H1 (cell line): ENCODE measurements around the gene TOP1. TPM values are rescaled to one million over a fixed set of nuclear protein-coding genes. Genes with fewer than 3 reads are reported as not detected.

Experiments used
- CTCF ChIA-PET: fragments of 300-600 bp; sonication (Branson Sonifier 250); formaldehyde crosslinking; loops from one replicate; lab custom pipeline; 2021; ENCODE audit not compliant: partially characterized antibody; lab: Charles Lee
- POLR2A ChIA-PET: fragments of 300-600 bp; sonication (Branson Sonifier 250); formaldehyde crosslinking; loops from one replicate; lab custom pipeline; 2021; ENCODE audit warnings: inconsistent platforms; ENCODE audit not compliant: partially characterized antibody; lab: Charles Lee
- DNase-seq, 2 experiments: peaks; one replicate each; pipeline versions ENCODE4 v3.0.0 to v3.0.0-alpha.2; 2010 to 2022; ENCODE audit warnings: low spot score in 2 of 2, low read depth in 1 of 2, mixed read lengths in 1 of 2
- FAIRE-seq: peaks from 2 replicates; lab custom pipeline; 2011; peaks lifted over from hg19 to GRCh38; lab: Jason Lieb, UNC
- H2AFZ ChIP-seq: 2 replicates; pipeline ENCODE4 v1.8.1; 2012; ENCODE audit warnings: low read length, inconsistent platforms
- H2AK5ac ChIP-seq: 2 replicates; pipeline ENCODE4 v1.6.1; 2013; ENCODE audit warnings: low read depth, low read length
- H2BK120ac ChIP-seq: replicated peaks from 2 replicates; pipeline ENCODE3; 2013; ENCODE audit warnings: low read depth, low read length, inconsistent platforms
- H2BK12ac ChIP-seq: 2 replicates; pipeline ENCODE4 v1.6.1; 2013; ENCODE audit warnings: low read depth, low read length
- H2BK15ac ChIP-seq: 2 replicates; pipeline ENCODE4 v1.6.1; 2013; ENCODE audit warnings: low read length
- H2BK20ac ChIP-seq: 2 replicates; pipeline ENCODE4 v1.6.1; 2013; ENCODE audit warnings: low read length
- H2BK5ac ChIP-seq: 2 replicates; pipeline ENCODE4 v1.6.1; 2013; ENCODE audit warnings: low read depth, low read length
- H3K14ac ChIP-seq: 2 replicates; pipeline ENCODE4 v1.6.1; 2013; ENCODE audit warnings: inconsistent platforms; ENCODE audit not compliant: insufficient read length
- H3K18ac ChIP-seq: 2 replicates; pipeline ENCODE4 v1.6.1; 2013; ENCODE audit warnings: low read length; ENCODE audit errors: extremely low read depth
- H3K23ac ChIP-seq: 2 replicates; pipeline ENCODE4 v1.6.1; 2013; ENCODE audit warnings: inconsistent platforms; ENCODE audit not compliant: insufficient read length
- H3K23me2 ChIP-seq: 2 replicates; pipeline ENCODE4 v1.6.1; 2013; ENCODE audit warnings: low read depth, low read length
- H3K27ac ChIP-seq: 2 replicates; pipeline ENCODE4 v1.6.1; 2011; ENCODE audit warnings: low read depth, low read length, inconsistent platforms
- H3K27me3 ChIP-seq, 4 experiments: replicated peaks in 1 of 4; 1 replicate in 1 of 4; 2 replicates in 3 of 4; pipeline versions ENCODE4 v1.6.1 to v1.8.1; 2011 to 2013; ENCODE audit warnings: low read length in 3 of 4, mild to moderate bottlenecking in 3 of 4, inconsistent platforms in 2 of 4, mixed read lengths in 2 of 4, moderate library complexity in 1 of 4; ENCODE audit not compliant: control insufficient read depth in 3 of 4, insufficient read depth in 3 of 4; ENCODE audit errors: extremely low read depth in 1 of 4
- H3K36me3 ChIP-seq, 4 experiments: 2 replicates each; pipeline versions ENCODE4 v1.6.1 to v1.8.1; 2011 to 2013; ENCODE audit warnings: mild to moderate bottlenecking in 4 of 4, low read length in 3 of 4, moderate library complexity in 2 of 4, control low read depth in 1 of 4, inconsistent platforms in 1 of 4; ENCODE audit not compliant: insufficient read depth in 4 of 4, control insufficient read depth in 2 of 4
- H3K4ac ChIP-seq: replicated peaks from 2 replicates; pipeline ENCODE3; 2013; ENCODE audit warnings: low read length, low read depth, mixed read lengths, inconsistent platforms; ENCODE audit not compliant: insufficient read length
- H3K4me1 ChIP-seq, 4 experiments: replicated peaks in 1 of 4; 1 replicate in 1 of 4; 2 replicates in 3 of 4; pipeline versions ENCODE4 v1.6.1 to v1.8.1; 2011 to 2013; ENCODE audit warnings: low read length in 3 of 4, inconsistent platforms in 2 of 4, mixed read lengths in 1 of 4; ENCODE audit not compliant: insufficient read depth in 4 of 4, control insufficient read depth in 3 of 4
- H3K4me2 ChIP-seq, 2 experiments: 2 replicates each; pipeline versions ENCODE4 v1.6.1 to v1.8.1; 2011 to 2013; ENCODE audit warnings: low read depth in 2 of 2, low read length in 2 of 2, control low read depth in 1 of 2, inconsistent platforms in 1 of 2, mild to moderate bottlenecking in 1 of 2; ENCODE audit not compliant: insufficient read depth in 1 of 2
- H3K4me3 ChIP-seq, 4 experiments: fragments of 200-600, 300-600 bp in 1 of 4; sonication (generic), shearing (Covaris generic), sonication (Bioruptor Twin) in 1 of 4; 2 replicates each; pipeline versions ENCODE4 v1.5.1 to v1.8.1; 2011 to 2016; ENCODE audit warnings: low read length in 4 of 4, low read depth in 3 of 4, control low read depth in 2 of 4, inconsistent platforms in 2 of 4, mild to moderate bottlenecking in 2 of 4, mixed read lengths in 1 of 4, moderate library complexity in 1 of 4; ENCODE audit not compliant: insufficient read depth in 2 of 4; ENCODE audit errors: extremely low read depth in 1 of 4
- H3K56ac ChIP-seq: replicated peaks from 2 replicates; pipeline ENCODE3; 2013; ENCODE audit warnings: low read depth, mild to moderate bottlenecking, mixed read lengths, low read length, inconsistent platforms; ENCODE audit not compliant: insufficient read length
- H3K79me1 ChIP-seq: 2 replicates; pipeline ENCODE4 v1.6.1; 2013; ENCODE audit warnings: low read depth, low read length, control low read depth
- H3K79me2 ChIP-seq, 2 experiments: 2 replicates each; pipeline versions ENCODE4 v1.6.1 to v1.8.1; 2012 to 2013; ENCODE audit warnings: low read length in 2 of 2, mild to moderate bottlenecking in 2 of 2, inconsistent platforms in 1 of 2; ENCODE audit not compliant: insufficient read depth in 2 of 2, control insufficient read depth in 1 of 2
- H3K9ac ChIP-seq, 4 experiments: replicated peaks in 1 of 4; 1 replicate in 1 of 4; 2 replicates in 3 of 4; pipeline versions ENCODE4 v1.6.1 to v1.8.1; 2011 to 2013; ENCODE audit warnings: low read depth in 3 of 4, low read length in 3 of 4, control low read depth in 2 of 4, mild to moderate bottlenecking in 2 of 4, moderate library complexity in 2 of 4, inconsistent platforms in 1 of 4; ENCODE audit errors: extremely low read depth in 1 of 4
- H3K9me3 ChIP-seq, 2 experiments: 2 replicates each; pipeline versions ENCODE4 v1.6.1 to v1.8.1; 2012 to 2013; ENCODE audit warnings: mild to moderate bottlenecking in 2 of 2, moderate library complexity in 2 of 2, control low read depth in 1 of 2, inconsistent platforms in 1 of 2, low read depth in 1 of 2, low read length in 1 of 2, mixed read lengths in 1 of 2; ENCODE audit not compliant: insufficient read depth in 2 of 2
- H4K20me1 ChIP-seq, 2 experiments: replicated peaks in 1 of 2; 2 replicates each; pipeline versions ENCODE3 to v1.8.1; 2011 to 2013; ENCODE audit warnings: inconsistent platforms in 2 of 2, low read length in 2 of 2, mild to moderate bottlenecking in 1 of 2; ENCODE audit not compliant: insufficient read depth in 2 of 2, control insufficient read depth in 1 of 2
- H4K5ac ChIP-seq: 2 replicates; pipeline ENCODE4 v1.6.1; 2013; ENCODE audit warnings: low read length, low read depth, mixed read lengths, inconsistent platforms; ENCODE audit not compliant: insufficient read length
- H4K8ac ChIP-seq: 2 replicates; pipeline ENCODE4 v1.8.0; 2013; ENCODE audit warnings: mild to moderate bottlenecking, moderate library complexity, low read length, inconsistent platforms; ENCODE audit not compliant: insufficient read depth; ENCODE audit errors: extremely low read depth
- H4K91ac ChIP-seq: replicated peaks from 2 replicates; pipeline ENCODE3; 2013; ENCODE audit warnings: low read length, mixed read lengths, inconsistent platforms; ENCODE audit not compliant: insufficient read length
- ASH2L ChIP-seq: fragments of 200-600, 300-600 bp; sonication (generic); IDR thresholded peaks from one replicate; pipeline ENCODE4 v1.7.1; 2017; ENCODE audit warnings: low read length
- KDM1A ChIP-seq: fragments of 200-600, 300-600 bp; sonication (generic); IDR thresholded peaks from 2 replicates; pipeline ENCODE4 v1.7.1; 2016; ENCODE audit warnings: mild to moderate bottlenecking, low read length, borderline replicate concordance
- RAD21 ChIP-seq, 2 experiments: IDR thresholded peaks in 1 of 2; conservative IDR thresholded peaks in 1 of 2; 2 replicates each; pipeline ENCODE4 v1.6.1; 2011; ENCODE audit warnings: low read depth in 2 of 2, low read length in 2 of 2, improper control_type of control experiment in 1 of 2, inconsistent platforms in 1 of 2, mild to moderate bottlenecking in 1 of 2, moderate library complexity in 1 of 2
- YY1 ChIP-seq: IDR thresholded peaks from 2 replicates; pipeline ENCODE4 v1.6.1; 2011; ENCODE audit warnings: low read depth, mild to moderate bottlenecking, low read length
- WGBS, 2 experiments: shearing (Covaris generic) in 1 of 2; methylation state at CpG; one replicate each; pipeline versions ENCODE4 v1.1.6 to v1.1.7; 2013 to 2015; ENCODE audit warnings: low lambda C conversion rate in 2 of 2, mixed read lengths in 2 of 2, inconsistent platforms in 1 of 2, low coverage in 1 of 2, missing lambda C conversion rate in 1 of 2; ENCODE audit not compliant: insufficient replicate concordance in 2 of 2, insufficient coverage in 1 of 2, insufficient read length in 1 of 2; ENCODE audit errors: extremely low coverage in 1 of 2, missing lambda C conversion rate in 1 of 2; 5-methylcytosine and 5-hydroxymethylcytosine counted together
- polyA plus RNA-seq, 7 experiments: library from polyadenylated mRNA; depleted of rRNA in 3 of 7; stranded (reverse) in 5 of 7; unstranded in 2 of 7; fragments of >200 nt in 5 of 7; fragments of 200-250 nt in 2 of 7; gene quantifications; 1 replicate in 5 of 7; 2 replicates in 1 of 7; 4 replicates in 1 of 7; pipeline versions ENCODE4 v1.2.1 to v1.2.3, GENCODE V29; 2011 to 2013; ENCODE audit warnings: missing spikeins in 2 of 7, mixed read lengths in 2 of 7
- total RNA-seq: library from RNA; stranded (reverse); fragmentation: NEBNext Ultra II Directional; extraction: Animal tissue kit (Norgen Biotek cat#: 25700); gene quantifications from 2 replicates; pipeline ENCODE4 v1.2.1, GENCODE V29; 2021
- TF ChIP-seq, protein P1 (sequence below): IDR thresholded peaks from 2 replicates; pipeline ENCODE4 v1.6.1; 2011; ENCODE audit warnings: low read length, improper control_type of control experiment
- TF ChIP-seq, protein P2 (sequence below): IDR thresholded peaks from 2 replicates; pipeline ENCODE4 v1.6.1; 2012; ENCODE audit warnings: inconsistent platforms

The TOP1 gene
- total and polyA plus RNA-seq, 2 of the 8 experiments (the other 6 are each of a cell fraction or from before 2014, with no cell fraction given), result 7.4 to 108 TPM

DNA sequence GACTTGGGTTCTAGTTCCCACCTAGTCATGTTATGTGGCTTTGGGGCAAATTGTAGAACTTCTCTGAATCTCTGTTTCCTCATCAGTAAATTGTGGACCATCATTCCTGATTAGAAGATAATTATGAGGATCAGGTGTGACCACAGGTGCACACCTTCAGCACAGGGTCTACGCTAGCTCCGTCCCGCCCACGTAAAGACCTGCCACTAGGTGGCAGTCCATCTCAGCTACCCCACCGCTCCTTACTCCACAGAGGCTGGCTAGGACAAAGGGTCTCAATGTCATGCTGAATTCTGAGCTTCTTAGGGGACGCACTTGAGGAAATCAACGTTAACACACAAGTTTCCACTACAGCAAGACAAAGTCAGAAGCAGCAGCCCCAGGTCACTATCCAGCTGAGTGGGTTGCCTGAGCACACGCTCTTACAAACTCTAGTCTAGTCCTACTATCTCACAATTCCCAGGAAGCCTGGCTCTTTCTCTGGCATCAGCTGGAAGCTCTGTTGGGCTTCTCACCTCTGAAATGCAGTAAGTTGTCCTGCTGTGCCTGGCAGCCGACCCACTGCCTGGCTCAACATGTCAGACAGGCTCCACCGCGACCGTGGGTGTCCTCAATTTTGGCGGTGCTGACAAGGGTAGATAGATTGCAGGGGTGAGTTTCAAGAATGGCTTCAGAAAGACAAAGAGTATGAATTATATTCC, 106.7 kb downstream of the TOP1 start:
- Histone ChIP-seq H4K5ac (no peak overlapping the region), H3K4me3 (peak overlapping the region in 1 of 4 experiments; percentile 14; a peak in 1 of 8 replicates), H3K23ac (no peak overlapping the region), H2BK20ac (no peak overlapping the region), H3K27me3 (peaks cover 0 to 9% (median 2%) of the 10 kb centered on the region in 4 experiments; a peak in 3 of 7 replicates), H3K18ac (peak overlapping the region; percentile 9; the same call in 1 of the 2 replicates), H2AFZ (peak overlapping the region; percentile 57; the same call in 1 of the 2 replicates), H3K56ac (no peak overlapping the region), H4K91ac (no peak overlapping the region), H4K20me1 (peaks cover 0 to 10% of the 10 kb centered on the region in 2 experiments), H4K8ac (no peak overlapping the region), H3K79me2 (peaks cover 23 to 24% of the 10 kb centered on the region in 2 experiments), H3K14ac (no peak overlapping the region), H3K36me3 (peaks cover 0 to 2% (median 0%) of the 10 kb centered on the region in 4 experiments; a peak in 1 of 8 replicates), H2BK12ac (no peak overlapping the region), H2BK120ac (no peak overlapping the region), H3K27ac (no peak overlapping the region), H3K23me2 (peaks cover 13% of the 10 kb centered on the region; the same call in 1 of the 2 replicates), H3K9ac (no peak overlapping the region), H2BK5ac (no peak overlapping the region), H3K4me1 (peaks cover 17 to 28% (median 19%) of the 10 kb centered on the region in 4 experiments), H3K9me3 (no peaks in the 10 kb centered on the region), H2AK5ac (no peak overlapping the region), H3K79me1 (peaks cover 8% of the 10 kb centered on the region; the same call in 1 of the 2 replicates), H2BK15ac (no peak overlapping the region), H3K4ac (no peak overlapping the region), H3K4me2 (peak overlapping the region; percentile 21 to 97; a peak in 3 of 4 replicates)
- WGBS, 2 experiments, result 24% methylated on average over 13 of the region's 13 CpGs; no CpG with 5 or more reads in 1 of the 2 experiments
- peak; percentile 53 to 77 for DNase-seq
- ChIA-PET POLR2A (interaction anchor here (0.7 to 1.3 kb wide), 6 partner anchors 10 to 186 kb away, joined by 3 to 4 read pairs (median 3); no protein-coding TSS in a partner anchor), CTCF (interaction anchor here (0.6 to 4.3 kb wide), 37 partner anchors 9 to 957 kb away, joined by 3 to 31 read pairs (median 5); partner anchors contain the start of gene LPIN3)
- FAIRE-seq, result peak; percentile 55
- TF ChIP-seq YY1 (0 out of 2 replicates have a peak, but pooled peaks have one; percentile 15), KDM1A (0 out of 2 replicates have a peak, but pooled peaks have one; percentile 18), RAD21 (IDR thresholded peaks at IDR 0.05 in 1 of 2, conservative IDR thresholded peaks at IDR 0.05 in 1 of 2; ENCODE audit: low read depth in 2 of 2, low read length in 2 of 2) (peak; percentile 67 to 77), ASH2L (peak; percentile 58)
- TF ChIP-seq, protein P1, sequence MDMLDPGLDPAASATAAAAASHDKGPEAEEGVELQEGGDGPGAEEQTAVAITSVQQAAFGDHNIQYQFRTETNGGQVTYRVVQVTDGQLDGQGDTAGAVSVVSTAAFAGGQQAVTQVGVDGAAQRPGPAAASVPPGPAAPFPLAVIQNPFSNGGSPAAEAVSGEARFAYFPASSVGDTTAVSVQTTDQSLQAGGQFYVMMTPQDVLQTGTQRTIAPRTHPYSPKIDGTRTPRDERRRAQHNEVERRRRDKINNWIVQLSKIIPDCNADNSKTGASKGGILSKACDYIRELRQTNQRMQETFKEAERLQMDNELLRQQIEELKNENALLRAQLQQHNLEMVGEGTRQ, result no peak
- TF ChIP-seq, protein P2, sequence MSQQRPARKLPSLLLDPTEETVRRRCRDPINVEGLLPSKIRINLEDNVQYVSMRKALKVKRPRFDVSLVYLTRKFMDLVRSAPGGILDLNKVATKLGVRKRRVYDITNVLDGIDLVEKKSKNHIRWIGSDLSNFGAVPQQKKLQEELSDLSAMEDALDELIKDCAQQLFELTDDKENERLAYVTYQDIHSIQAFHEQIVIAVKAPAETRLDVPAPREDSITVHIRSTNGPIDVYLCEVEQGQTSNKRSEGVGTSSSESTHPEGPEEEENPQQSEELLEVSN, result peak; percentile 40; the same call in 1 of the 2 replicates
